ENCODE data around the gene ERG28.

- no peak for TF ChIP-seq CTCF (IDR thresholded peaks at IDR 0.05 in 4 of 5, conservative IDR thresholded peaks at IDR 0.05 in 1 of 5)
- no peak for TF ChIP-seq POLR2A (IDR thresholded peaks at IDR 0.05)
These were observed 39.6 kb upstream of the ERG28 start for GRCh38 chr14:75700295-75700694.

Data from gastrocnemius medialis (tissue), 4 donors.